HG03039 (cell line): ENCODE measurements around the gene NMRAL1.

Experiments
- ATAC-seq: cut with Tn5 transposase; IDR thresholded peaks from one replicate; pipeline ENCODE4 v1.9.1; 2021; ENCODE audit warnings: mild to moderate bottlenecking, moderate library complexity; ENCODE audit not compliant: unreplicated experiment

NMRAL1 gene

GRCh38 chr16:4505356-4506147 lies 31.1 kb upstream of the NMRAL1 start:
- no peak for ATAC-seq

- no peak for ATAC-seq
Observed at GRCh38 chr16:4501071-4501478, 26.6 kb upstream of the NMRAL1 start.

- no peak for ATAC-seq
Observed at GRCh38 chr16:4500272-4500671, 25.8 kb upstream of the NMRAL1 start.

- ATAC-seq, result no peak
Observed at GRCh38 chr16:4499196-4499555, 24.8 kb upstream of the NMRAL1 start.

DNA sequence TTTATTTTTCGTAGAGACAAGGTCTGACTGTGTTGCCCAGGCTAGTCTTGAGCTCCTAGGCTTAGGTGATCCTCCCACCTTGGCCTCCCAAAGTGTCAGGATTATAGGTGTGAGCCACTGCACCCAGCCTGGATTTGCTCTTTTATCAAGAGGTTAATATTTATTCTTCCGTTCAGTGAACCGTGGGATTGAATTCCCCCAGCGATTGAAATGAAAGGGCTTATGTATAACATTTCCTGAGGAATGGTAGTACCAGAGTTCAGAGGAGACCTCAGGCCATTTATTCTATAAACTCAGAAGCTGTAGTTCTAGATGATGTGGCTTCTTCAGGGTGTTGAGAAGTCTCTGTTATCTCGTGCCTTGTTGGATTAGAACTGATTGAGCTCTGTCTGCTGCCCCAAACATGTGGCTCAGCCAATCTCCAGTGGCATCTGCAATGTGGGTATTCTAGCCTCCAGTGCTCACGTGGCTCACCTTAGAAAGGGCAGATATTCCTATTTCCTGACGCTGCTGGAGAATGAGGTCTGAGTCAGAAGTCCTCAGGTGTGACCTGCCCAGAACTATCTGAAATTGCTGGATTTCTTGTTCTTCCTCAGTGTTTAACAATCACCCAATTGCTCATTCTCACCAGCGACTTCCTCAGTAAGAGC lies 24.2 kb upstream of the NMRAL1 start:
- ATAC-seq, result no peak

DNA sequence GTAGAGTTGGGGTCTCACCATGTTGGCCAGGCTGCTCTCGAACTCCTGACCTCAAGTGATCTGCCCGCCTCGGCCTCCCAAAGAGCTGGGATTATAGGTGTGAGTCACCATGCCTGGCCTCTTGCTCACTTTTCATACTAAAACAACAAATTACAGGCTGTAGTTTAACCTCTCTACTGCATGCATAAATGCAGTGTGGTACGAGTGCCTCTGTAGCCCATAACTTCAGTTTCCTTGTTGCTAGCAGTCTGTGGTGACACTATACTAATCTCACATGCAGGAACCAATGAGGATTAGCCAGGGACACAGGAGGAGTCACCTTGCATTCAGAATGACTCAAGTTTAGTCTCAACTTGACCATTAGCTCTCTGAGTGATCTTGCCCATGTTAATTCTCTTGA lies 21.9 kb upstream of the NMRAL1 start:
- no peak for ATAC-seq

- ATAC-seq, result no peak
Observed at GRCh38 chr16:4495766-4496165, 21.3 kb upstream of the NMRAL1 start.

DNA sequence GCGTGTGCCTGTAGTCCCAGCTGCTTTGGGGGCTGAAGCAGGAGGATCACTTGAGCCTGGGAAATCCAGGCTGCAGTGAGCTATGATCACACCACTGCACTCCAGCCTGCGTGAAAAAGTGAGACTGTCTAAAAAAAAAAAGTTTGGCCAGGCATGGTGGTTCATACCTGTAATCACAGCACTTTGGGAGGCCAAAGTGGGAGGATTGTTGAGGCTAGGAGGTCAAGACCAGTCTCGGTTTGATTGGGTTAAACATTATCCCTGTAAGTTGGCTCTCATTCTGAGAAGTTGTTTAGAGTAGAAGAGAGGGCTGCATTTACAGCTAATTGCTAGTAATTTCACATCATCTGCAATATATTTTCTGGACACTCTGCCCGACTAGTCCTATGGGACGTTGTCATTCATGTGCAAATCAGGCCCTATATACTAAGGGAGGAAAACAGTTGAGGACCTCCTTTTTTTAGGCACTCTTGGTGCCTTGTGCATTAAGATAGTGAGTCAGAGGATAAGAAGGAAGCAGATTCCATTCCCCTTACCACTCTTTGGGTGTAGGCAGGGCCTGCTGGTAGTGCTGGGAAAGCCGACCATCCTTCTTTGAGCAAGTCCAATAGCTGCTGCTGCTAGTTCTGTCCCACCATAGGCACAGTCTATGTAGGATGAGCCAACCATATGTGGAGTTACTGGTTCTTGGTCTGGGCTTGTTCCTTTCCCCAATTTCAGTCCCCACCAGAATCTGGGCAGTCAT lies 20.5 kb upstream of the NMRAL1 start:
- no peak for ATAC-seq

GRCh38 chr16:4491898-4492297 lies 17.5 kb upstream of the NMRAL1 start:
- no peak for ATAC-seq

GRCh38 chr16:4489030-4489429 lies 14.6 kb upstream of the NMRAL1 start:
- ATAC-seq, result no peak

DNA sequence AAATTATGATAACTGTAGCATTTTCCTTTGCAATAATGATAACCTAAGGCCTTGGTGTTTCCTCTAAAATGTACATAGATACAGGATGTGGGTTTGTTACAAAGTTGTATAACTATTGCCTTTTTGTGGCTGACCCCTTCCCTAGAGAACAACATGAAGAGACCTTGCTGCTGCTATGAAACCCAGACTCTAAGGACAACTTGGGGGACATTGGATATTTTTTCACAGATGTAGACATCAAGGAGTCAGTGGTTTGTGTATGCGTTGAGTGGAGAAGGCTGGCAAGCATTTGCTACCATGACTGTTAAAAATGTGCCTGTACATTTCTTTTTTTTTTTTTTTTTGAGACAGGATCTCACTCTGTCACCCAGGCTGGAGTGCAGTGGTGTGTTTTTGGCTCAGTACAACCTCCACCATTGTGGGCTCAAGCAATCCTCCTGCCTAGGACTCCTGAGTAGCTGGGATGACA lies 14.1 kb upstream of the NMRAL1 start:
- ATAC-seq, result no peak

GRCh38 chr16:4487955-4488498 lies 13.6 kb upstream of the NMRAL1 start:
- no peak for ATAC-seq

DNA sequence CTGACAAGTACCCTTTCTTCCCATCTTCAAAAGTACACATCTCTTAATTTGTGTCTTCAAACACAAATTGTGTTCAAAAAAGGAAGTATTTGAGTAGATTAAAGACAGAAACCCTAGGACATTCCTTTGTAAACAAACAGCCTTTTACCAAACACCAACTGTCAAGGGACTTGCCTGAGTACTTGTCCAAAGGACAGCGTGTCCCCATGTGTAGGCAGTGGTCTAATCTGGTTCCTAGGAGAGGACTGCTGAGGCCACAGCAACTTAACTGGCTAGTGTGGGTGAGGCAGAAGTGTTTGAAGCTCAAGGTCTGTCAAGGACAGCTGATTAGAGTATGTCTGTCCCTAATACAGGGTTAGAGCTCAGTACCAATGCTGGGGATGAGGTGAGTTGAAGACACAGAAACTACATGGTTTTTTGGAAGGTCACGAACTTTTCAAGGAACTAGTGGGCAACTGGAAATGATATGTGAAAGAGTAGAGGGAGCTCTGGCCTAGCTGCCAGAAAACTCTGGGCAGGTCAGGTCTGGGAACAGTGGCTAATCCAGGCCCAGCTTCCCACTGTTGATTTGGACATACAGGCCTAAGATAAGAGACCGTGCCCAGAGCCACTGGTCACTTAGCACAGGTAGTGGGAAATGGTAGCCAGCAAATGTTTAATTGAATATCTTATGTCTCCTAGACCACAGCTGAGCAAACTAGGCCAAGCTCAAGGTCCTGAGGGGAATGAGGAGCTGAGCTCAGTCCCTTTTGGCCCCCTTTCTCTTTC lies 11.9 kb upstream of the NMRAL1 start:
- no peak for ATAC-seq

- no peak for ATAC-seq
Observed at GRCh38 chr16:4481963-4482362, 7.5 kb upstream of the NMRAL1 start.

GRCh38 chr16:4481526-4481925 lies 7.1 kb upstream of the NMRAL1 start:
- ATAC-seq, result no peak

DNA sequence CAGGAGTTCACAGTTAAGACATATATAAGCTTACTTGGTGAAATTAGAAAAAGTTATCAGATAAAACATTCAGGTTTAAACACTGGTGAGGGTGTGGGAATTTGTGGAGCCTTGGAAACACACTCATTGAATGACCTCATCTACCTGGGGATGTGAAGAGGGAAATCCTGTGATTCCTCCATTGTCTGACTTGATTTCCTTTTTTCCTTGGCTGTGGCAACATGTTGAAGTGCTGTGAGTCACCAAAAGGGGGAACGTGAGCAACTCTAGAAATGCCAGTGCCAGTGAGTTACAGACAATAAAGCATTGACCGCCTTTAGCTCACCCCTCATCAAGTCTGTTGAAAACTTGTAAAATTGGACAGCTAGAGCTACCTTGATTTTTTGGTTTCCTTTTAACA lies 3.5 kb upstream of the NMRAL1 start:
- no peak for ATAC-seq

DNA sequence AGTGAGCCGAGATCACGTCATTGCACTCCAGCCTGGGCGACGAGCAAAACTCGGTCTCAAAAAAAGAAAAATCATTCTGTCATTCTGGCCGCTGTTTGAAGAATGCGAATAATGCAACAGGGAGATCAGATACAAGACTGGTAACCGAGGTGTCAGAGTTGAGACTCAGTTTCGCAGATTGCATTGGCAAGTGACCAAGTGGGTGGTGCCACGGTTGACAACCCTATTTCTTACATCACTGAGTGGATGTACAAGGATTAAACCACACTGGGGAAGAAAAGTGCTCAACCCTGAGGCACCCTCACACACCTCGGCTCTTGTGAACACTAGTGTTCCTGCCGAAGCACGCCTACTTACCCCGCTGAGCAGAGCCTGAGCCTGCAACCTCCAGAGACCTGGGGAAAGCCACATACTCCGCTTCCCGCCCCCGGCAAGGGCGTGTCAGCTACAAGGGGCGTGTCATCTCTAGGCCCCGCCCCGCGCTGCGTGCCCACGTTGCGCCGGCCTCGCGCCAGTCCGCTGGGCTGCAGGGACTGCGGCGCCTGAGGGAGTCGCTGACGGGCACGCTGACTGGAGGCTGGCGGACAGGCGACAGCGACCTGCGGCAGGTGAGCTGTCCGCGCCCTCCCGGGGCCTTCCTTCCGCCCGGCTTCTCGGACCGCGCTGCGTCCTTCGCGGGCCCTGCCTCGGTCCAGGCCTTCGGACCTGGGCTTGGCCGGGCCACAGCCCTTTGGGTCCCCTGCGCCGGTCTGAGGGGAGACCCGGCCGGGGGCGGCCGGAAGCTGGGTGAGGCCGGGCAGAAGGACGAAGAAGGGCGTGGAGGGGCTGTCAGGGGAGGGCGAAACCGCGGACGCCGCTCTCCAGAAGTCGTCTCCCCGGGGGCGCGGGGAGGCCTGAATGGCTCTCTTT lies 1.7 kb upstream of the NMRAL1 start, which contains the start of gene HMOX2:
HMOX2 (plus strand) TSS at position 519 of the 909 bp plus-strand sequence. CDS start 29,127 bp downstream, outside the sequence.
- ATAC-seq, result peak; percentile 84

DNA sequence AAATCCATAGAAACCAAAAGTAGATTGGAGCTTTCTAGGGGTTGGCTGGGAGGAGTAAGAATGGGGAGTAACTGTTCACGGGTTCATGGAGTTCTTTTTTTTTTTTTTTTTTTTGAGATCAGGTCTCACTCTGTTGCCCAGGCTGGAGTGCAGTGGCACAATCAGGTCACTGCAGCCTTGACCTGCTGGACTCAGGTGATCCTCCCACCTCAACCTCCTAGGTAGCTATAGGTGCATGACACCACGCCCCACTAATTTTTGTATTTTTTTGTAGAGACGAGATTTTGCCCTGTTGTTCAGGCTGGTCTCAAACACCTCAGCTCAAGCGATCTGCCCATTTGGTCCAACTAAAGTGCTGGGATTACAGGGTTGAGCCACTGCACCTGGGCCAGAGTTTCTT lies 1.5 kb downstream of the NMRAL1 start:
- no peak for ATAC-seq

GRCh38 chr16:4471869-4472268 lies 2.6 kb downstream of the NMRAL1 start:
- ATAC-seq, result no peak

DNA sequence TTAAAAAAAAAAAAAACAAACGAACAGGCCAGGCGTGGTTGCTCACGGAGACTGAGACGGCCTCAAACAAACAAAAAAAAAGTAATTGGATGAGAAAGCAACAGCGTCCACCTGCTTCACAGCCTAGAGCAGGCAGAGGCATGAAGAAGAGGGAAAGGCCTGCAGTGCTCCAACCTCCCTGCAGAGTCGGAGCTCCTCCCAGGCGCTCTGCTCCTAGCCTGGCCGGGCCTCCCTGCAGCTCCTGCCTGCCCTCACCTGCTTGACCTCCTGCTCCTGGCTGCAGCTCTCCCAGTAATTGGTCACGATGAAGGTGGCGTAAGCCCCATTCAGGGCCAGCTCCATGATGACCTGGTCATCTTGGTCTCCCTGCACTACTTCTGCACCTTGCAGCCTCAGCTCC lies 5.5 kb downstream of the NMRAL1 start:
- ATAC-seq, result no peak
